Astrocyte of the spinal cord (primary cell): ENCODE measurements around the gene ADAM12.

Experiments used
- DNase-seq: peaks from one replicate; pipeline ENCODE4 v3.0.0; 2011; ENCODE audit warnings: low read depth, low spot score
- H3K4me3 ChIP-seq: 2 replicates; pipeline ENCODE4 v1.5.1; 2011; ENCODE audit warnings: low read depth, mild to moderate bottlenecking, low read length, moderate library complexity
- CTCF ChIP-seq: IDR thresholded peaks from 2 replicates; pipeline ENCODE4 v1.5.1; 2012; ENCODE audit warnings: low read depth, mild to moderate bottlenecking, low read length, inconsistent platforms
- in situ Hi-C: cut with HindIII; loops from 2 replicates; pipeline ENCODE4 v1.10.0; 2017; ENCODE audit warnings: low sequenced_read_pairs

The ADAM12 gene

GRCh38 chr10:126262233-126262838, 125.9 kb downstream of the ADAM12 start:
- DNase-seq, result no peak
- in situ Hi-C loops, result no loop called here
- no peak for TF ChIP-seq CTCF
- no peak overlapping the region for H3K4me3 ChIP-seq

GRCh38 chr10:126259760-126260479, 128.4 kb downstream of the ADAM12 start:
- H3K4me3 ChIP-seq, result no peak overlapping the region
- in situ Hi-C loops, result no loop called here
- TF ChIP-seq CTCF, result no peak
- DNase-seq, result no peak

GRCh38 chr10:126256864-126257263, 131.4 kb downstream of the ADAM12 start:
- no peak overlapping the region for H3K4me3 ChIP-seq
- peak; percentile 27 for TF ChIP-seq CTCF
- no peak for DNase-seq
- in situ Hi-C loops, result no loop called here

- no peak for TF ChIP-seq CTCF
- no peak for DNase-seq
- in situ Hi-C loops, result no loop called here
- no peak overlapping the region for H3K4me3 ChIP-seq
Measured at GRCh38 chr10:126255313-126255712, 133.0 kb downstream of the ADAM12 start.

GRCh38 chr10:126253611-126253998, 134.7 kb downstream of the ADAM12 start:
- no peak overlapping the region for H3K4me3 ChIP-seq
- no peak for DNase-seq
- in situ Hi-C loops, result no loop called here
- no peak for TF ChIP-seq CTCF

- TF ChIP-seq CTCF, result no peak
- DNase-seq, result peak; percentile 99
- H3K4me3 ChIP-seq, result no peak overlapping the region
- in situ Hi-C loops, result no loop called here
Measured at GRCh38 chr10:126252884-126253610, 135.2 kb downstream of the ADAM12 start.
